ENCODE results near the gene TMEM178B. TPM values are rescaled to one million over a fixed set of nuclear protein-coding genes. Genes with fewer than 3 reads are reported as not detected.

TMEM178B gene
- total and polyA plus RNA-seq, 2 donors (not counting 1 experiment from before 2014, with no cell fraction given) = 0.28 to 0.96 TPM

GRCh38 chr7:141431140-141431479 lies 357.2 kb downstream of the TMEM178B start:
- Histone ChIP-seq H2AFZ (ENCODE audit: insufficient read depth, low read depth, low read length, poor library complexity, severe bottlenecking) (no peak overlapping the region), H3K4me1 (ENCODE audit: control insufficient read depth in 2 of 2, insufficient read depth in 2 of 2, low read length in 2 of 2) (no peaks in the 10 kb centered on the region), H3K27ac (ENCODE audit: low read length in 2 of 2) (no peak overlapping the region), H3K4me3 (ENCODE audit: control extremely low read depth in 1 of 5, extremely low read depth in 1 of 5, insufficient read depth in 1 of 5, low read depth in 2 of 5, low read length in 4 of 5) (no peak overlapping the region), H3K36me3 (replicated peaks in 1 of 2; ENCODE audit: control extremely low read depth in 1 of 2, control insufficient read depth in 1 of 2, extremely low read depth in 1 of 2, insufficient read depth in 2 of 2, low read length in 1 of 2) (no peaks in the 10 kb centered on the region), H4K20me1 (ENCODE audit: control insufficient read depth, insufficient read depth, low read length, poor library complexity, severe bottlenecking) (no peaks in the 10 kb centered on the region), H3K9me3 (ENCODE audit: control extremely low read depth in 1 of 3, control insufficient read depth in 2 of 3, insufficient read depth in 1 of 3, low read length in 2 of 3) (peaks cover 0 to 3% (median 0%) of the 10 kb centered on the region in 3 donors), H3K27me3 (replicated peaks in 1 of 4; ENCODE audit: control extremely low read depth in 1 of 4, control insufficient read depth in 3 of 4, insufficient read depth in 4 of 4, low read length in 3 of 4) (peaks cover 0 to 2% (median 1%) of the 10 kb centered on the region in 4 experiments), H3K79me2 (ENCODE audit: control insufficient read depth, insufficient read depth, low read length) (no peaks in the 10 kb centered on the region), H3K9ac (ENCODE audit: low read length) (no peak overlapping the region), H3K4me2 (replicated peaks; ENCODE audit: low read depth, low read length, poor library complexity, severe bottlenecking) (no peak overlapping the region)
- peaks cover 11% of the 10 kb centered on the region for H3K9me3 Mint-ChIP-seq (ENCODE audit: insufficient read depth)
- H3K27ac Mint-ChIP-seq = no peak overlapping the region
- peaks cover 31% of the 10 kb centered on the region for H3K27me3 Mint-ChIP-seq
- no CpG with 5 or more reads among the region's 2 CpGs for WGBS (ENCODE audit: insufficient coverage)
- no peak overlapping the region for H3K4me3 Mint-ChIP-seq
- CTCF ChIA-PET = no interaction called here
- no peaks in the 10 kb centered on the region for H3K4me1 Mint-ChIP-seq
- intact Hi-C loops (cut with micrococcal nuclease) = no loop called here
- ATAC-seq (ENCODE audit: low read depth) (no peak), DNase-seq (no peak)
- POLR2A ChIA-PET = no interaction called here
- TF ChIP-seq, protein P1, sequence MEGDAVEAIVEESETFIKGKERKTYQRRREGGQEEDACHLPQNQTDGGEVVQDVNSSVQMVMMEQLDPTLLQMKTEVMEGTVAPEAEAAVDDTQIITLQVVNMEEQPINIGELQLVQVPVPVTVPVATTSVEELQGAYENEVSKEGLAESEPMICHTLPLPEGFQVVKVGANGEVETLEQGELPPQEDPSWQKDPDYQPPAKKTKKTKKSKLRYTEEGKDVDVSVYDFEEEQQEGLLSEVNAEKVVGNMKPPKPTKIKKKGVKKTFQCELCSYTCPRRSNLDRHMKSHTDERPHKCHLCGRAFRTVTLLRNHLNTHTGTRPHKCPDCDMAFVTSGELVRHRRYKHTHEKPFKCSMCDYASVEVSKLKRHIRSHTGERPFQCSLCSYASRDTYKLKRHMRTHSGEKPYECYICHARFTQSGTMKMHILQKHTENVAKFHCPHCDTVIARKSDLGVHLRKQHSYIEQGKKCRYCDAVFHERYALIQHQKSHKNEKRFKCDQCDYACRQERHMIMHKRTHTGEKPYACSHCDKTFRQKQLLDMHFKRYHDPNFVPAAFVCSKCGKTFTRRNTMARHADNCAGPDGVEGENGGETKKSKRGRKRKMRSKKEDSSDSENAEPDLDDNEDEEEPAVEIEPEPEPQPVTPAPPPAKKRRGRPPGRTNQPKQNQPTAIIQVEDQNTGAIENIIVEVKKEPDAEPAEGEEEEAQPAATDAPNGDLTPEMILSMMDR (IDR thresholded peaks at IDR 0.05) = no peak
- no peak for TF ChIP-seq EZH2 (IDR thresholded peaks at IDR 0.05; ENCODE audit: borderline replicate concordance, insufficient read depth, low read depth, low read length, poor library complexity, severe bottlenecking)

GRCh38 chr7:141431711-141432110 lies 357.8 kb downstream of the TMEM178B start:
- Mint-ChIP-seq H3K4me1 (no peaks in the 10 kb centered on the region), H3K27me3 (peaks cover 34% of the 10 kb centered on the region), H3K4me3 (no peak overlapping the region), H3K9me3 (ENCODE audit: insufficient read depth) (peaks cover 9% of the 10 kb centered on the region), H3K27ac (no peak overlapping the region)
- Histone ChIP-seq H3K27ac (ENCODE audit: low read length in 2 of 2) (no peak overlapping the region), H4K20me1 (ENCODE audit: control insufficient read depth, insufficient read depth, low read length, poor library complexity, severe bottlenecking) (no peaks in the 10 kb centered on the region), H3K9ac (ENCODE audit: low read length) (no peak overlapping the region), H3K36me3 (replicated peaks in 1 of 2; ENCODE audit: control extremely low read depth in 1 of 2, control insufficient read depth in 1 of 2, extremely low read depth in 1 of 2, insufficient read depth in 2 of 2, low read length in 1 of 2) (no peaks in the 10 kb centered on the region), H3K4me2 (replicated peaks; ENCODE audit: low read depth, low read length, poor library complexity, severe bottlenecking) (no peak overlapping the region), H2AFZ (ENCODE audit: insufficient read depth, low read depth, low read length, poor library complexity, severe bottlenecking) (no peak overlapping the region), H3K4me3 (ENCODE audit: control extremely low read depth in 1 of 5, extremely low read depth in 1 of 5, insufficient read depth in 1 of 5, low read depth in 2 of 5, low read length in 4 of 5) (no peak overlapping the region), H3K9me3 (ENCODE audit: control extremely low read depth in 1 of 3, control insufficient read depth in 2 of 3, insufficient read depth in 1 of 3, low read length in 2 of 3) (peaks cover 0 to 3% (median 0%) of the 10 kb centered on the region in 3 donors), H3K27me3 (replicated peaks in 1 of 4; ENCODE audit: control extremely low read depth in 1 of 4, control insufficient read depth in 3 of 4, insufficient read depth in 4 of 4, low read length in 3 of 4) (peaks cover 0 to 2% (median 1%) of the 10 kb centered on the region in 4 experiments), H3K79me2 (ENCODE audit: control insufficient read depth, insufficient read depth, low read length) (no peaks in the 10 kb centered on the region), H3K4me1 (ENCODE audit: control insufficient read depth in 2 of 2, insufficient read depth in 2 of 2, low read length in 2 of 2) (no peaks in the 10 kb centered on the region)
- DNase-seq (no peak), ATAC-seq (ENCODE audit: low read depth) (no peak)
- CTCF ChIA-PET = no interaction called here
- intact Hi-C loops (cut with micrococcal nuclease) = no loop called here
- TF ChIP-seq, protein P1 (IDR thresholded peaks at IDR 0.05) = no peak
- no peak for TF ChIP-seq EZH2 (IDR thresholded peaks at IDR 0.05; ENCODE audit: borderline replicate concordance, insufficient read depth, low read depth, low read length, poor library complexity, severe bottlenecking)
- POLR2A ChIA-PET = no interaction called here
- no CpG with 5 or more reads among the region's 1 CpG for WGBS (ENCODE audit: insufficient coverage)

Data from B cell (primary cell).